Measurements from ENCODE around the gene DACH2.

DACH2 gene

DNA sequence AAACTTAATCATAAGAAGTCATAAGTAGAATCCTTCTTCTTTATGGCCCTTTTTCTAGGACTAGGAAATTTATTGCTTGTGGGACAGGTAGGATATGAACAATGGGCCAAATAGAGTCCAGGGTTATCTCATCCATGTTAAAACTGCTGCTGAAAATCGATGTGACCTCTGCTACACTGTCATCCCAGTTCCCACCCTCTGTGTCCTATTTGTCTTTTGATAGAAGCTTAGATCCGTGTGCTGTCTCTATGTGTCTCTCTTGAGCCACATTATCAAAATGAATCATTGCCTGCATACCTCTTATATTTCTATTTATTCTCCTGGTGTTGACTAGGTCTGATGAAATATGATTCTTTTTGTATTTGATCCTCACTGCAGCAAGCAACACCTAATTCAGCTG lies 661.4 kb downstream of the DACH2 start:
- H3K4me2 ChIP-seq (ENCODE audit: low read length) = no peak overlapping the region
- H3K4me3 ChIP-seq (ENCODE audit: low read depth, low read length, poor library complexity, severe bottlenecking) = no peak overlapping the region
- no peaks in the 10 kb centered on the region for H3K9me2 ChIP-seq (ENCODE audit: low read depth, low read length)
- H3K4me1 ChIP-seq (ENCODE audit: insufficient read depth, low read length, severe bottlenecking) = no peaks in the 10 kb centered on the region
- H3K27me3 ChIP-seq (ENCODE audit: insufficient read depth, low read length) = no peaks in the 10 kb centered on the region
- H3K36me3 ChIP-seq (ENCODE audit: insufficient read depth, low read length) = no peaks in the 10 kb centered on the region
- H3K9me3 ChIP-seq (ENCODE audit: low read length) = no peaks in the 10 kb centered on the region
- no peak overlapping the region for H2AFZ ChIP-seq (ENCODE audit: low read length)
- H3K9ac ChIP-seq (ENCODE audit: low read length) = no peak overlapping the region
- no peaks in the 10 kb centered on the region for H3K79me2 ChIP-seq (ENCODE audit: insufficient read depth, low read length)
- H3K27ac ChIP-seq (ENCODE audit: low read depth, low read length, poor library complexity, severe bottlenecking) = no peak overlapping the region
- H4K20me1 ChIP-seq (ENCODE audit: insufficient read depth, low read length) = no peaks in the 10 kb centered on the region
- H3F3A ChIP-seq (ENCODE audit: insufficient read depth, low read length) = no peaks in the 10 kb centered on the region
- TF ChIP-seq, protein P1, sequence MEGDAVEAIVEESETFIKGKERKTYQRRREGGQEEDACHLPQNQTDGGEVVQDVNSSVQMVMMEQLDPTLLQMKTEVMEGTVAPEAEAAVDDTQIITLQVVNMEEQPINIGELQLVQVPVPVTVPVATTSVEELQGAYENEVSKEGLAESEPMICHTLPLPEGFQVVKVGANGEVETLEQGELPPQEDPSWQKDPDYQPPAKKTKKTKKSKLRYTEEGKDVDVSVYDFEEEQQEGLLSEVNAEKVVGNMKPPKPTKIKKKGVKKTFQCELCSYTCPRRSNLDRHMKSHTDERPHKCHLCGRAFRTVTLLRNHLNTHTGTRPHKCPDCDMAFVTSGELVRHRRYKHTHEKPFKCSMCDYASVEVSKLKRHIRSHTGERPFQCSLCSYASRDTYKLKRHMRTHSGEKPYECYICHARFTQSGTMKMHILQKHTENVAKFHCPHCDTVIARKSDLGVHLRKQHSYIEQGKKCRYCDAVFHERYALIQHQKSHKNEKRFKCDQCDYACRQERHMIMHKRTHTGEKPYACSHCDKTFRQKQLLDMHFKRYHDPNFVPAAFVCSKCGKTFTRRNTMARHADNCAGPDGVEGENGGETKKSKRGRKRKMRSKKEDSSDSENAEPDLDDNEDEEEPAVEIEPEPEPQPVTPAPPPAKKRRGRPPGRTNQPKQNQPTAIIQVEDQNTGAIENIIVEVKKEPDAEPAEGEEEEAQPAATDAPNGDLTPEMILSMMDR (IDR thresholded peaks at IDR 0.05; ENCODE audit: low read length) = no peak
- TF ChIP-seq EZH2 (IDR thresholded peaks at IDR 0.05; ENCODE audit: borderline replicate concordance, low read length) = no peak

DNA sequence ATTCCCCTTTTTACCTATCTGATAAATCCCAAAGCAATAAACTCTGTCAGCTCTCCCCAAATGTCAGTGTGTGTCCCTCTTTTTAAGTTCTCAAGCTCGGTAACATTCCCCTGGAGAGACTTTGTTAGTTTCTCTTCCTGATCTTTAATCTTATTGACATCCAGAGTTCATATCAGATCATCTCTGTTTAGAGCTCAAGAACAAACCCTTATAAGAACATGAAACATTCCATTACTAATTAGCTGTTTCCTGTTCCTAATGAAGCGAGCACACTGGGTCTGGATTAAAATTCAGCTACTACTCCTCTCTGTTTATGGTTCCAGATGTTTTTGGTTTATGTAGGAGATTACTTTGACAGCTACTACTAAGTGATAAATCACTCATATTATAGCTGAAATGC lies 681.5 kb downstream of the DACH2 start:
- Histone ChIP-seq H3F3A (ENCODE audit: insufficient read depth, low read length) (no peaks in the 10 kb centered on the region), H4K20me1 (ENCODE audit: insufficient read depth, low read length) (no peaks in the 10 kb centered on the region)

DNA sequence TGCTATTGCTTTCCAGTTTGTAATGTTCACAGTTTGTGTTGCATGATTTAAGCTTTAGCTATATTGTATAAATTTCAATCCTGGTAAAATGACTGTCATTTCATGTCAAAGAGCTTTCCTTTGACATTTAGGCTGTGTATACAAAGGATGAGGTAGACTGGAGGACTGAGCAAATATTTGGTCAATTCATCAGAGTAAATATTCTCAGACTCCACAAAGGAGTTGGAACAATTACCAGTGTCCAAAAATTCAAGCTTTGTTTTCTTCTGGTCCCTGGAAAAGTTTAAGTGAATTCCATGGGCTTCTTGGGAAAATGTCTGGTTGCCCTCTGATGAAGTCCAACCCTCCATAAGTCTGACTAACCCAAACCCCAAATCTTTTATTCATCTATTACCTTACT lies 682.4 kb downstream of the DACH2 start:
- TF ChIP-seq, protein P1 (IDR thresholded peaks at IDR 0.05; ENCODE audit: low read length) = no peak
- no peak for TF ChIP-seq EZH2 (IDR thresholded peaks at IDR 0.05; ENCODE audit: borderline replicate concordance, low read length)
- Histone ChIP-seq H3K4me3 (ENCODE audit: low read depth, low read length, poor library complexity, severe bottlenecking) (no peak overlapping the region), H3K27ac (ENCODE audit: low read depth, low read length, poor library complexity, severe bottlenecking) (no peak overlapping the region), H3K4me2 (ENCODE audit: low read length) (no peak overlapping the region), H4K20me1 (ENCODE audit: insufficient read depth, low read length) (no peaks in the 10 kb centered on the region), H3K79me2 (ENCODE audit: insufficient read depth, low read length) (no peaks in the 10 kb centered on the region), H3K9ac (ENCODE audit: low read length) (no peak overlapping the region), H3K9me3 (ENCODE audit: low read length) (no peaks in the 10 kb centered on the region), H3K4me1 (ENCODE audit: insufficient read depth, low read length, severe bottlenecking) (no peaks in the 10 kb centered on the region), H2AFZ (ENCODE audit: low read length) (no peak overlapping the region), H3F3A (ENCODE audit: insufficient read depth, low read length) (no peaks in the 10 kb centered on the region), H3K9me2 (ENCODE audit: low read depth, low read length) (no peaks in the 10 kb centered on the region), H3K27me3 (ENCODE audit: insufficient read depth, low read length) (no peaks in the 10 kb centered on the region), H3K36me3 (ENCODE audit: insufficient read depth, low read length) (no peaks in the 10 kb centered on the region)

More for the DNA sequence above, 681.5 kb downstream of the DACH2 start:
- Histone ChIP-seq H3K27me3 (ENCODE audit: insufficient read depth, low read length) (no peaks in the 10 kb centered on the region), H3K4me2 (ENCODE audit: low read length) (no peak overlapping the region), H3K27ac (ENCODE audit: low read depth, low read length, poor library complexity, severe bottlenecking) (no peak overlapping the region), H3K9ac (ENCODE audit: low read length) (no peak overlapping the region), H3K4me1 (ENCODE audit: insufficient read depth, low read length, severe bottlenecking) (no peaks in the 10 kb centered on the region), H2AFZ (ENCODE audit: low read length) (no peak overlapping the region), H3K9me3 (ENCODE audit: low read length) (no peaks in the 10 kb centered on the region), H3K79me2 (ENCODE audit: insufficient read depth, low read length) (no peaks in the 10 kb centered on the region), H3K4me3 (ENCODE audit: low read depth, low read length, poor library complexity, severe bottlenecking) (no peak overlapping the region), H3K9me2 (ENCODE audit: low read depth, low read length) (no peaks in the 10 kb centered on the region), H3K36me3 (ENCODE audit: insufficient read depth, low read length) (no peaks in the 10 kb centered on the region)
- TF ChIP-seq, protein P1 (IDR thresholded peaks at IDR 0.05; ENCODE audit: low read length) = no peak

All from OCI-LY1 (cell line).